Transverse colon (tissue), 4 donors: Measurements from ENCODE around the gene AFAP1L2.

ENCODE experiments used
- CTCF ChIP-seq, 5 experiments: fragments of 200-600 bp in 3 of 5; fragments of 450-650 bp in 2 of 5; sonication (generic) in 3 of 5; IDR thresholded peaks; 1 replicate in 2 of 5; 2 replicates in 3 of 5; pipeline ENCODE4 v1.5.1; 2016 to 2017; ENCODE audit warnings: antibody characterized with exemption in 5 of 5, inconsistent platforms in 3 of 5, mild to moderate bottlenecking in 2 of 5, moderate library complexity in 1 of 5
- POLR2A ChIP-seq: fragments of 450-650 bp; IDR thresholded peaks from one replicate; pipeline ENCODE4 v1.6.1; 2016; ENCODE audit warnings: antibody characterized with exemption, mild to moderate bottlenecking, moderate library complexity
- POLR2AphosphoS5 ChIP-seq, 3 donors: sonication (generic); formaldehyde crosslinking; IDR thresholded peaks; one replicate each; pipeline ENCODE4 v1.6.1; 2016; ENCODE audit warnings: antibody characterized with exemption in 3 of 3

- TF ChIP-seq CTCF (IDR thresholded peaks at IDR 0.05) = no peak
- TF ChIP-seq POLR2AphosphoS5 (IDR thresholded peaks at IDR 0.05) = no peak
- no peak for TF ChIP-seq POLR2A
Measured at GRCh38 chr10:114402233-114402632, 2.1 kb downstream of the AFAP1L2 start.
